Lung (tissue), 12 donors: ENCODE results near the gene PRDM15. TPM values are rescaled to one million over a fixed set of nuclear protein-coding genes. Genes with fewer than 3 reads are reported as not detected.

Experiments used
- ATAC-seq: fragments of 200-7000 bp; cut with Tn5 transposase; one replicate; pipeline ENCODE4 v1.9.1; 2020; ENCODE audit warnings: moderate number of reproducible peaks; ENCODE audit not compliant: insufficient read depth, low FRiP score
- DNase-seq, 3 donors: peaks; one replicate each; pipeline ENCODE4 v3.0.0-alpha.2; 2013 to 2017
- H3K27ac ChIP-seq, 2 donors: one replicate each; pipeline ENCODE4 v1.5.1; 2013; ENCODE audit warnings: mild to moderate bottlenecking in 2 of 2, moderate library complexity in 2 of 2, control low read depth in 1 of 2, inconsistent platforms in 1 of 2, low read depth in 1 of 2, low read length in 1 of 2
- H3K27me3 ChIP-seq, 3 donors: one replicate each; pipeline ENCODE4 v1.5.1; 2013; ENCODE audit warnings: low read length in 2 of 3; ENCODE audit not compliant: control insufficient read depth in 3 of 3, insufficient read depth in 3 of 3
- H3K36me3 ChIP-seq, 4 donors: one replicate each; pipeline ENCODE4 v1.5.1; 2013; ENCODE audit warnings: low read length in 4 of 4, mild to moderate bottlenecking in 1 of 4, moderate library complexity in 1 of 4; ENCODE audit not compliant: control insufficient read depth in 4 of 4, insufficient read depth in 4 of 4
- H3K4me1 ChIP-seq, 5 donors: one replicate each; pipeline ENCODE4 v1.5.1; 2013; ENCODE audit warnings: low read length in 5 of 5, mild to moderate bottlenecking in 2 of 5, moderate library complexity in 1 of 5; ENCODE audit not compliant: control insufficient read depth in 5 of 5, insufficient read depth in 5 of 5
- H3K4me3 ChIP-seq: one replicate; pipeline ENCODE4 v1.5.1; 2013; ENCODE audit warnings: mild to moderate bottlenecking, control low read depth, moderate library complexity
- H3K9ac ChIP-seq, 2 donors: one replicate each; pipeline ENCODE4 v1.5.1; 2013; ENCODE audit warnings: low read length in 2 of 2, control low read depth in 1 of 2; ENCODE audit not compliant: insufficient read depth in 1 of 2
- H3K9me3 ChIP-seq, 4 donors: one replicate each; pipeline ENCODE4 v1.5.1; 2013; ENCODE audit warnings: low read length in 3 of 4, mild to moderate bottlenecking in 1 of 4, moderate library complexity in 1 of 4; ENCODE audit not compliant: control insufficient read depth in 4 of 4, insufficient read depth in 3 of 4
- WGBS, 2 donors: extraction: QIAGEN DNeasy Blood & Tissue Kit; methylation state at CpG; one replicate each; pipeline ENCODE4 v1.1.7; 2013; 5-methylcytosine and 5-hydroxymethylcytosine counted together
- polyA plus RNA-seq, 2 donors: library from polyadenylated mRNA; stranded (reverse); fragments of 200-250 nt; gene quantifications; one replicate each; pipeline ENCODE4 v1.2.1, GENCODE V29; 2013
- total RNA-seq, 2 donors: library from RNA; depleted of rRNA in 1 of 2; stranded (reverse); fragments of >200 nt in 1 of 2; gene quantifications; one replicate each; pipeline ENCODE4 v1.2.1, GENCODE V29; 2014 to 2021
- TF ChIP-seq, protein P1 (sequence below): IDR thresholded peaks from 2 replicates; pipeline ENCODE4 v1.5.1; 2012; ENCODE audit warnings: mild to moderate bottlenecking; ENCODE audit errors: control extremely low read depth, extremely low read depth
- donor health status: control.
- donor health status: control.
- donor health status: Bipolar disorder and iron deficiency.
- donor health status: healthy.
- donor health status: DM: yes; HTN: yes; CAD: no.

PRDM15 gene
- total and polyA plus RNA-seq, 4 donors = 2.4 to 7.2 (median 4.1) TPM

DNA sequence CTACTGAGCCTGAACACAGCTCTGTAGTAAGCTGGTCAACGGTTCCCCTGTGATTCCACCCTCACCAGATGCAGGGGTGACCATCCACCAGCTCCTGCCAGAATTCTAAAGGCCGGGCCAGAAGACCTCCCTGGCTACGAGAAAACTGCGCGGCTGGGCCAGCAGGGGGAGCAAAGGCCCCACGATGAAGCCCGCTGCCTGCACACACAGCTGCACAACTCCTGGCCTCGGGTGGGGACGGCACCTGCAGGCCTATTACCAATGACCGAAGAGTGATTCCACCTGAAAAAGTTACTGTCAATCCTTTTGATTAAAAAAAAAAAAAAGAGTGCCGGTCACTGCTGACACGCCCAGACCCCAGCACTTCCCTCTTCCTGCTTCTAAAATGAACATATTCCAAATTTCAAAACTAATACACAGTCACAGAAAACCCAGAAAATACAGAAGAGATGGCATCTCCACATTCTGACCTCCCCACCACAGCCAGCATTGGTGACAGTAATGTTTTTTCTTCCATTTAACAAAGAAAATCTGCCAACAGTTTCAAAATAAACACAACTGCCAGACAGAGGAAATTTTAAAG lies 62.5 kb downstream of the PRDM15 start:
- Histone ChIP-seq H3K9ac (no peak overlapping the region), H3K27ac (no peak overlapping the region), H3K9me3 (no peaks in the 10 kb centered on the region), H3K36me3 (peaks cover 0 to 19% (median 4%) of the 10 kb centered on the region in 4 donors), H3K4me1 (no peaks in the 10 kb centered on the region), H3K4me3 (no peak overlapping the region), H3K27me3 (no peaks in the 10 kb centered on the region)
- WGBS, 2 donors = 18 to 19% methylated on average over 12 of the region's 12 CpGs
- TF ChIP-seq, protein P1, sequence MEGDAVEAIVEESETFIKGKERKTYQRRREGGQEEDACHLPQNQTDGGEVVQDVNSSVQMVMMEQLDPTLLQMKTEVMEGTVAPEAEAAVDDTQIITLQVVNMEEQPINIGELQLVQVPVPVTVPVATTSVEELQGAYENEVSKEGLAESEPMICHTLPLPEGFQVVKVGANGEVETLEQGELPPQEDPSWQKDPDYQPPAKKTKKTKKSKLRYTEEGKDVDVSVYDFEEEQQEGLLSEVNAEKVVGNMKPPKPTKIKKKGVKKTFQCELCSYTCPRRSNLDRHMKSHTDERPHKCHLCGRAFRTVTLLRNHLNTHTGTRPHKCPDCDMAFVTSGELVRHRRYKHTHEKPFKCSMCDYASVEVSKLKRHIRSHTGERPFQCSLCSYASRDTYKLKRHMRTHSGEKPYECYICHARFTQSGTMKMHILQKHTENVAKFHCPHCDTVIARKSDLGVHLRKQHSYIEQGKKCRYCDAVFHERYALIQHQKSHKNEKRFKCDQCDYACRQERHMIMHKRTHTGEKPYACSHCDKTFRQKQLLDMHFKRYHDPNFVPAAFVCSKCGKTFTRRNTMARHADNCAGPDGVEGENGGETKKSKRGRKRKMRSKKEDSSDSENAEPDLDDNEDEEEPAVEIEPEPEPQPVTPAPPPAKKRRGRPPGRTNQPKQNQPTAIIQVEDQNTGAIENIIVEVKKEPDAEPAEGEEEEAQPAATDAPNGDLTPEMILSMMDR = peak; percentile 56
- ATAC-seq (peak; percentile 80), DNase-seq (peak; percentile 64 to 69 (median 64))

DNA sequence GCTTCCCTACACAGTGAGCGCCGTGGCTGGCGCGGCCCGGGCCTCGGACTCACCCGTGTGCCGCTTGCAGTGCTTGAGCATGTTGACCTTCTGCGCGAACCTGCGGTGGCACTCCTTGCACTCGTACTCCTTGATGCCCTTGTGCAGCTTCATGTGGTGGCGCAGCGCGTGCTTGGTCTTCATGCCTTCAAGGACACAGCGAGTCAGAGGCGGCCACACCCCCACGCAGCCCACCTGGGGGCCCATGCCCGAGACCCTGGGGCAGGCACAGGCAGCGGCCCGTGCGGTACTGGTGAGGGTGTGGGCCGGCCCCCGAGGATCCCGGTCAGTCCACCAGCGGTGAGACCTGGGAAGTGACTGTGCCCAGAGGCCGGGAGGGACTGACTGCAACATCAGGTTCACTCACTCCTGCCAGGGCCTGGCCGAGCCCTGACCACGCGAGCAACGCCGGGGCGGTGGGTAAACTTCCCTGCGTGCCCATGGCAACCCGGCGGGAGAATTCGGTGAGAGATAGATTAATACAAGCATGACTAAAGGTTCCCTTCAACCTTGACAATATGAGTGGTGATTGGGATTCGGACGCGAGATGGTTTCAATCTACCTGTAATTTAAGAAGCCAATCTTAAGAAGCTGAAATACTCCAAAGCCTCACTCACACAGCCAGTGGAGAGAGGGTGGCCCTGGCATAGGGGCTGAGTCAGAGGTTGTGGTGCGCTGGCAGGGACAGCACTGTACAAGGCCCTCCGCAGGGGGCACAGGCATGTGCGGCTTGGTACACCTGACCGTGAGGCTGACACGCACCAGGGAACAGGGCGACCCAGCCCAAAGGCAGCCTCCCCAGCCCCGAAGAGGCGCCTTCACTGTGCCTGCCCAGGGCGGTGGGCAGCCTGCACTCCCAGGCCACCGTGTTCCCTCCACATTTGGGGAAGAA lies 63.2 kb downstream of the PRDM15 start:
- no peaks in the 10 kb centered on the region for H3K27me3 ChIP-seq
- no peak overlapping the region for H3K9ac ChIP-seq
- DNase-seq (no peak), ATAC-seq (no peak)
- WGBS, 2 donors = 90 to 95% methylated on average over 50 of the region's 50 CpGs
- no peaks in the 10 kb centered on the region for H3K4me1 ChIP-seq
- no peak overlapping the region for H3K4me3 ChIP-seq
- H3K9me3 ChIP-seq = no peaks in the 10 kb centered on the region
- TF ChIP-seq, protein P1 = no peak
- peaks cover 0 to 19% (median 4%) of the 10 kb centered on the region in 4 donors for H3K36me3 ChIP-seq
- no peak overlapping the region for H3K27ac ChIP-seq

DNA sequence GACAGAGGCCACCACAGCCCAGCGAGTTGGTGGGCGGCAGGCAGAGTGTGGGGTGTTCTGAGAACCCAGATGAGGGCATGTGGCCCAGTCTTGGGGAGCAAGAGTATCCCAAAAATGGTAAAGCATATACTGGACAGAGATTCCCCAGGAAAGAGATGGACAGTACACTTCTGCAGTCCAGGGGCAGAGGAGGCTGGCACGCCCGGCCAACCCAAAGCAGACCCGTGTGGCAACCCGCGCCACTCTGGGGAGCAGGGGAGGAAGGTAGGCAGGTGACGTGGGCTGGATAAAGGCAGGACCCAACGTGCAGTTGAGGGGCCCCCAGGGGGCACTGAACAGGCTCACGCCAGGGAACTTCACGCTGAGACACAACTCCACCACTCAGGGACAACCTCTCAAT lies 65.9 kb downstream of the PRDM15 start:
- H3K27me3 ChIP-seq = no peaks in the 10 kb centered on the region
- H3K9me3 ChIP-seq = no peaks in the 10 kb centered on the region
- no peaks in the 10 kb centered on the region for H3K4me1 ChIP-seq
- DNase-seq = no peak
- 92 to 93% methylated on average over 11 of the region's 11 CpGs for WGBS, 2 donors
- no peak overlapping the region for H3K9ac ChIP-seq
- H3K36me3 ChIP-seq = peaks cover 0 to 30% (median 7%) of the 10 kb centered on the region in 4 donors
- no peak overlapping the region for H3K27ac ChIP-seq
- no peak overlapping the region for H3K4me3 ChIP-seq
- TF ChIP-seq, protein P1 = no peak
- no peak for ATAC-seq
